Mesenchymal stem cell (in vitro differentiated cells and primary cell): ENCODE measurements around the gene UNC119. TPM values are rescaled to one million over a fixed set of nuclear protein-coding genes. Genes with fewer than 3 reads are reported as not detected.

Source experiments
- DNase-seq: peaks from one replicate; pipeline ENCODE4 v3.0.0-alpha.2; 2013
- H2AFZ ChIP-seq: one replicate; pipeline ENCODE4 v1.6.1; 2013; ENCODE audit warnings: low read depth, mild to moderate bottlenecking, control low read depth, inconsistent platforms, low read length, moderate library complexity
- H2AK5ac ChIP-seq: 2 replicates; pipeline ENCODE4 v1.6.1; 2013; ENCODE audit warnings: low read length, moderate library complexity, mild to moderate bottlenecking, inconsistent platforms; ENCODE audit not compliant: severe bottlenecking
- H2BK120ac ChIP-seq: one replicate; pipeline ENCODE4 v1.6.1; 2013; ENCODE audit warnings: low read depth, mild to moderate bottlenecking, inconsistent platforms, low read length, moderate library complexity
- H2BK12ac ChIP-seq, 2 experiments: one replicate each; pipeline ENCODE4 v1.6.1; 2013; ENCODE audit warnings: inconsistent platforms in 2 of 2, low read length in 2 of 2, mild to moderate bottlenecking in 2 of 2, moderate library complexity in 2 of 2, control low read depth in 1 of 2
- H2BK15ac ChIP-seq: one replicate; pipeline ENCODE4 v1.6.1; 2013; ENCODE audit warnings: mild to moderate bottlenecking, low read depth, inconsistent platforms; ENCODE audit not compliant: poor library complexity, severe bottlenecking
- H2BK5ac ChIP-seq: 2 replicates; pipeline ENCODE4 v1.6.1; 2013; ENCODE audit warnings: low read depth, mild to moderate bottlenecking, low read length, control low read depth, inconsistent platforms; ENCODE audit not compliant: poor library complexity, severe bottlenecking
- H3K14ac ChIP-seq, 2 experiments: one replicate each; pipeline ENCODE4 v1.6.1; 2013; ENCODE audit warnings: inconsistent platforms in 2 of 2, low read length in 2 of 2, control low read depth in 1 of 2, mild to moderate bottlenecking in 1 of 2, moderate library complexity in 1 of 2
- H3K18ac ChIP-seq, 2 experiments: one replicate each; pipeline ENCODE4 v1.6.1; 2013; ENCODE audit warnings: inconsistent platforms in 2 of 2, low read length in 2 of 2, control low read depth in 1 of 2, low read depth in 1 of 2, mild to moderate bottlenecking in 1 of 2
- H3K23ac ChIP-seq, 2 experiments: one replicate each; pipeline ENCODE4 v1.6.1; 2013; ENCODE audit warnings: inconsistent platforms in 2 of 2, low read length in 2 of 2, mild to moderate bottlenecking in 2 of 2, moderate library complexity in 2 of 2, control low read depth in 1 of 2
- H3K27ac ChIP-seq: 2 replicates; pipeline ENCODE4 v1.5.1; 2013; ENCODE audit warnings: mild to moderate bottlenecking, moderate library complexity, low read length, control low read depth, inconsistent platforms; ENCODE audit not compliant: poor library complexity, severe bottlenecking
- H3K27me3 ChIP-seq, 2 experiments: 2 replicates each; pipeline versions ENCODE4 v1.6.1 to v1.7.0; 2013; ENCODE audit warnings: low read length in 2 of 2, mild to moderate bottlenecking in 2 of 2, moderate library complexity in 2 of 2, control low read depth in 1 of 2, inconsistent platforms in 1 of 2; ENCODE audit not compliant: control insufficient read depth in 1 of 2, insufficient read depth in 1 of 2
- H3K36me3 ChIP-seq, 2 experiments: 2 replicates each; pipeline versions ENCODE4 v1.6.1 to v1.7.0; 2013; ENCODE audit warnings: low read length in 2 of 2, control low read depth in 1 of 2, inconsistent platforms in 1 of 2, low read depth in 1 of 2, mild to moderate bottlenecking in 1 of 2; ENCODE audit not compliant: insufficient read depth in 2 of 2, control insufficient read depth in 1 of 2
- H3K4ac ChIP-seq, 2 experiments: one replicate each; pipeline ENCODE4 v1.6.1; 2013; ENCODE audit warnings: inconsistent platforms in 2 of 2, low read length in 2 of 2, mild to moderate bottlenecking in 2 of 2, moderate library complexity in 2 of 2, control low read depth in 1 of 2, low read depth in 1 of 2
- H3K4me1 ChIP-seq: 2 replicates; pipeline ENCODE4 v1.6.1; 2013; ENCODE audit warnings: low read depth, low read length, control low read depth; ENCODE audit not compliant: control insufficient read depth, insufficient read depth
- H3K4me2 ChIP-seq: 2 replicates; pipeline ENCODE4 v1.6.1; 2013; ENCODE audit warnings: low read length, mild to moderate bottlenecking, inconsistent platforms; ENCODE audit not compliant: poor library complexity, severe bottlenecking
- H3K4me3 ChIP-seq, 2 experiments: 2 replicates each; pipeline versions ENCODE4 v1.5.1 to v1.7.0; 2013; ENCODE audit warnings: low read length in 2 of 2, mild to moderate bottlenecking in 2 of 2, control low read depth in 1 of 2, low read depth in 1 of 2; ENCODE audit not compliant: insufficient read depth in 1 of 2
- H3K79me1 ChIP-seq: replicated peaks from 2 replicates; pipeline ENCODE4 v1.6.1; 2013; ENCODE audit warnings: mild to moderate bottlenecking, control low read depth, low read length, inconsistent platforms; ENCODE audit not compliant: poor library complexity, severe bottlenecking
- H3K9ac ChIP-seq: 2 replicates; pipeline ENCODE4 v1.7.0; 2013; ENCODE audit warnings: mild to moderate bottlenecking, low read length, moderate library complexity
- H3K9me3 ChIP-seq: 2 replicates; pipeline ENCODE4 v1.7.0; 2013; ENCODE audit warnings: mild to moderate bottlenecking, low read length; ENCODE audit not compliant: control insufficient read depth
- H4K8ac ChIP-seq: one replicate; pipeline ENCODE4 v1.6.1; 2013; ENCODE audit warnings: inconsistent platforms, mild to moderate bottlenecking, low read length, moderate library complexity
- H4K91ac ChIP-seq: one replicate; pipeline ENCODE4 v1.6.1; 2013; ENCODE audit warnings: mild to moderate bottlenecking, low read length, inconsistent platforms
- WGBS: methylation state at CpG from one replicate; pipeline ENCODE4 v1.1.7; 2013; ENCODE audit warnings: mixed read lengths; 5-methylcytosine and 5-hydroxymethylcytosine counted together
- polyA plus RNA-seq, 2 experiments: library from polyadenylated mRNA; stranded (reverse); fragments of 200-250 nt; gene quantifications; one replicate each; pipeline ENCODE4 v1.2.3, GENCODE V29; 2013

UNC119 gene
- polyA plus RNA-seq (2013, experiment 1 of 2), result 36.8 TPM
- polyA plus RNA-seq (2013, experiment 2 of 2), result 34.3 TPM

DNA sequence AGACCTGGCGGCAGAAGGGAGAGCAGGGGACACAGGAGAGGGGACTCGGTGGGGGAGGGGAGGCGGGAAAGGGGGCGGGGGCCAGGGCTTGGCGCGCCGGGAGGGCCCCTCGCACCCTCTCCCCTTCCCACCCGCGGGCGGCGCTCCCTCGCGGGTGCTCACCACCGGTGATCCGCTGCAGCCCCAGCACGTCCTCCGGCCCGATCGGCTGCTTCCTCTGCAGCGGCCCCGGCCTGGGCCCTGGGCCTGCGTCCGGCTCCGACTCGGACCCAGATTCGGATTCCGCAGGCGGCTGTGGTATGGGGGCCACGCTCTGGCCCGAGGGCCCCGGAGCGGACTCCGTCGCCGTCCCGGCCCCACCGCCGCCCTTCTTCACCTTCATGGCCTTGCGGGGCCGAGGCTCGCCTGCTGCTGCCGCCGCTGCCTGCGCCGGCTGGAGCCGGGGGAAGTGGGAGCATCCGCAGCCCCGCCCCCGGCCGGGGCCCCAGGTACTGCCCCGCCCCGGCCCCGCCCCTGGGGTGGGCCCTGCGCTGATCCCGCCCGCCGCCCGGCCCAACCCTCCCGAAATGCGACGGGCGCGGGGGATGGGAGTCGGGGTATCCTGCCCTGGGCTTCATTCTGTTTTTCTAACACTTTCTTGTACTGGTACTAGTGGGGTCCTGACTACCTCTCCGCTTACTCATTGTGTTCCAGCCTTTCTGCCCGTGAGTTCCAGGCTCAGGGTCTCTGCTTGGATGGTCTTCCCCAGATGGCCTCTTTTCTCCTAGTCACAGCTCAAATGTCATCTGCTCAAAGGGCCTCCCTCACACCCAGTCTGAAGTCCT lies at the start of gene UNC119:
Gene UNC119, minus strand, starts transcription at position 449 of the 824 bp plus-strand sequence. Its CDS starts 67 bp downstream, at position 382.
- H3K27me3 ChIP-seq, result no peaks in the 10 kb centered on the region
- peak within 1 kb of the TSS; percentile 65 for H2AFZ ChIP-seq
- peak within 1 kb of the TSS; percentile 10 for H3K27ac ChIP-seq
- H3K9me3 ChIP-seq, result no peaks in the 10 kb centered on the region
- no peak within 1 kb of the TSS for H2BK12ac ChIP-seq
- H3K23ac ChIP-seq, result no peak within 1 kb of the TSS
- H3K18ac ChIP-seq, result peak within 1 kb of the TSS; percentile 37 to 63
- peak within 1 kb of the TSS; percentile 80 for H3K4me2 ChIP-seq
- no peak within 1 kb of the TSS for H2AK5ac ChIP-seq
- peaks cover 31% of the 10 kb centered on the region for H3K79me1 ChIP-seq
- peak within 1 kb of the TSS in 1 of 2 experiments; percentile 36 for H3K14ac ChIP-seq
- DNase-seq, result peak; percentile 65
- H3K36me3 ChIP-seq, result peaks cover 36 to 47% of the 10 kb centered on the region in 2 experiments
- H3K9ac ChIP-seq, result peak within 1 kb of the TSS; percentile 78
- H3K4me1 ChIP-seq, result peaks cover 12% of the 10 kb centered on the region
- no peak within 1 kb of the TSS for H4K91ac ChIP-seq
- H4K8ac ChIP-seq, result peak within 1 kb of the TSS; percentile 69
- 1% methylated on average over 48 of the region's 67 CpGs for WGBS
- peak within 1 kb of the TSS in 1 of 2 experiments; percentile 40 for H3K4ac ChIP-seq
- no peak within 1 kb of the TSS for H2BK120ac ChIP-seq
- no peak within 1 kb of the TSS for H2BK5ac ChIP-seq
- peak within 1 kb of the TSS; percentile 86 for H2BK15ac ChIP-seq
- H3K4me3 ChIP-seq, result peak within 1 kb of the TSS; percentile 80 to 81

DNA sequence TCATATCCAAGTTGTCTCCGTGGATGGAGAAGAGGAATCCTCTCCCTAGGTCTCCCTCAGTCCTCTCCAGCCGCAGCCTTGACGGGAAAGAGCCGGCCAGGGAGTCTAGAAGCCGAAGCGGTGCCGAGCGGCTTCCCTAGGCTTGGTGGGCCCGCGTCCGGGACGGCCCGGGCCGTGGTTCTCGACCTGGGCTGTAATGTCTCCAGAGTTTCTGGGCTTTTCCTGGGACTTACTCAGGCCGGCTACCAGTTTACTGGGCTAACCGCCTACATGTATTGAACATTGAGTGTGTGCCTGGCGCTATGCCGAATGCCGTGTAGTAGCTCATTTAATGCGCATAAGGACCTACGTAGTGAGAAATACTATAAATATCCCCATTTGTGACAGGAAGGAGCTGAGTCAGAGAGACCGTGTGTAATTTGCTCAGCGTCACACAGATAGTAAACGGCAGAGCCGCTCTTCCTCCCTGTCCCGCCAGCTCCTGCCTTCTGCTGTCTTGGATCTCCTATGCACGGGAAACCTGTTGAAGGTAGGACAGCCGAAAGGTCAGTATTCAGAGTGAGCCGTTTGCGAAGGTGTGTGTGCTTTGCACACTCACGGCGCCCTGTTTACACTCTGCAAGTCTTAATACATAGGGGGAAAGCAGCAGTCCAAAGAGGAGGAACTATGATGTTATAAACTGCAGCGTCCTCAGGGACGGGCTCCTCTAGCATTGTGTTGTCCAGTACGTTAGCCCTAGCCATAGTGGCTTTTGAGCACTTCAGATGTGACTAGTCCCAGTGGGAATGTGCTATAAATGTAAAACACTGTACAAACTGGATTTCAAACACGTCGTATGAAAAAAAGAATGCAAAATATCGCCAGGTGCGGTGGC lies 47.1 kb upstream of the UNC119 start:
- H3K4ac ChIP-seq, result peak overlapping the region in 1 of 2 experiments; percentile 32
- H2BK5ac ChIP-seq, result peak overlapping the region; percentile 20
- H3K79me1 ChIP-seq, result peaks cover 4% of the 10 kb centered on the region
- peak overlapping the region; percentile 67 to 77 for H3K18ac ChIP-seq
- peak overlapping the region; percentile 61 to 95 for H3K4me3 ChIP-seq
- H4K8ac ChIP-seq, result peak overlapping the region; percentile 84
- peak overlapping the region; percentile 61 for H3K27ac ChIP-seq
- 15% methylated on average over 40 of the region's 40 CpGs for WGBS
- H3K27me3 ChIP-seq, result no peaks in the 10 kb centered on the region
- H2AK5ac ChIP-seq, result no peak overlapping the region
- peak overlapping the region in 1 of 2 experiments; percentile 61 for H2BK12ac ChIP-seq
- H4K91ac ChIP-seq, result no peak overlapping the region
- H3K4me1 ChIP-seq, result peaks cover 10% of the 10 kb centered on the region
- peak overlapping the region in 1 of 2 experiments; percentile 14 for H3K23ac ChIP-seq
- H2BK15ac ChIP-seq, result peak overlapping the region; percentile 97
- H3K36me3 ChIP-seq, result no peaks in the 10 kb centered on the region
- peak overlapping the region; percentile 66 for H2AFZ ChIP-seq
- no peak overlapping the region for H2BK120ac ChIP-seq
- peak overlapping the region in 1 of 2 experiments; percentile 7 for H3K14ac ChIP-seq
- DNase-seq, result peak; percentile 96
- H3K9me3 ChIP-seq, result no peaks in the 10 kb centered on the region
- H3K4me2 ChIP-seq, result peak overlapping the region; percentile 99
- H3K9ac ChIP-seq, result peak overlapping the region; percentile 97

GRCh38 chr17:28598799-28599310 lies 46.4 kb upstream of the UNC119 start, which contains the start of gene SPAG5:
SPAG5 (minus strand) TSS chr17:28599025; CDS start chr17:28598946, 79 bp downstream.
- no peak within 1 kb of the TSS for H2BK120ac ChIP-seq
- H3K4me1 ChIP-seq, result peaks cover 10% of the 10 kb centered on the region
- peak within 1 kb of the TSS; percentile 61 to 95 for H3K4me3 ChIP-seq
- peak within 1 kb of the TSS in 1 of 2 experiments; percentile 51 for H3K4ac ChIP-seq
- H2BK15ac ChIP-seq, result peak within 1 kb of the TSS; percentile 97
- peak within 1 kb of the TSS; percentile 61 for H4K91ac ChIP-seq
- peaks cover 4% of the 10 kb centered on the region for H3K79me1 ChIP-seq
- H3K4me2 ChIP-seq, result peak within 1 kb of the TSS; percentile 99
- peak within 1 kb of the TSS in 1 of 2 experiments; percentile 7 for H3K14ac ChIP-seq
- H3K23ac ChIP-seq, result peak within 1 kb of the TSS in 1 of 2 experiments; percentile 14
- no peaks in the 10 kb centered on the region for H3K36me3 ChIP-seq
- H3K18ac ChIP-seq, result peak within 1 kb of the TSS; percentile 67 to 77
- H3K9ac ChIP-seq, result peak within 1 kb of the TSS; percentile 97
- H2BK12ac ChIP-seq, result peak within 1 kb of the TSS in 1 of 2 experiments; percentile 61
- no peak within 1 kb of the TSS for H2AK5ac ChIP-seq
- H4K8ac ChIP-seq, result peak within 1 kb of the TSS; percentile 84
- no peaks in the 10 kb centered on the region for H3K27me3 ChIP-seq
- 1% methylated on average over 41 of the region's 44 CpGs for WGBS
- peak within 1 kb of the TSS; percentile 61 for H3K27ac ChIP-seq
- no peaks in the 10 kb centered on the region for H3K9me3 ChIP-seq
- H2AFZ ChIP-seq, result peak within 1 kb of the TSS; percentile 66
- peak within 1 kb of the TSS; percentile 20 for H2BK5ac ChIP-seq
- peak; percentile 94 for DNase-seq
